Measurements from ENCODE around the gene GABARAP. TPM values are rescaled to one million over a fixed set of nuclear protein-coding genes. Genes with fewer than 3 reads are reported as not detected.

Gene GABARAP
- total and polyA plus RNA-seq, 2 of the 13 experiments (the other 11 are each of a cell fraction or from before 2014, with no cell fraction given), result 161 to 310 TPM

DNA sequence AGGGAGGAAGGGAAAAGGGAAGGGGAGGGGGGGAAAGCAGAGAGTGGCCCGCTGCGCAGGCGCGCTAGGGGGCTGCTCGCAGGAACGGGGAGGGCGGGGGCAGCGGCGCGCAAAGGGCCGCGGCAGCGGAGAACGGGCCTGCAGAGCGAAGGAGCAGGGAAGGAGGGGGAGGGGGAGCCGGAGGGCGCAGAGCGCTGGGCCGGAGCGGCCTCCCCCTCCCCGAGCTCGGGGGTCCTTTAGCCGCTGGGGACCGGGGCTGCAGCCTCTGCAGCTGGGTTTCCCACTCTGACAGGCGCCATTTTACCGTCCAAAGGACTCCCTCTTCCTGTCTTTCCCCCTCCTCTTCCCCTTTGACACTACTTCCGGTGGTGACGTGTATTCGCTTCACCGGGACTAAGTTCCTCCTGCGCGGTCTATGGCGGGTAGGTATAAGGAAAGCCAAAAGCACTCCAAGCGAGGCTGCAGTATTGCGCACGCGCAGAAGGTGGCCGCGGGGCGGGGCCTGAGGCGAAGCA is 9.5 kb upstream of the GABARAP start, which contains the start of gene CTDNEP1 (continued):
- TF ChIP-seq TBX2 (CRISPR knock-in tag; IDR thresholded peaks at IDR 0.05; ENCODE audit: borderline replicate concordance), result no peak; the same call in 1 of the 2 replicates
- no peak for TF ChIP-seq FOXC1 (CRISPR knock-in tag; IDR thresholded peaks at IDR 0.05; ENCODE audit: borderline replicate concordance)

- Histone ChIP-seq H3K27ac (ENCODE audit: extremely low read length, insufficient read depth, low read length) (peak overlapping the region; percentile 99), H3K4me3 (replicated peaks in 1 of 3; ENCODE audit: insufficient read depth in 1 of 3, low read depth in 2 of 3, low read length in 3 of 3) (peak overlapping the region; percentile 95 to 99 (median 96)), H4K20me1 (ENCODE audit: insufficient read depth, low read length) (no peaks in the 10 kb centered on the region), H3K9ac (ENCODE audit: insufficient read depth, low read depth, low read length) (peak overlapping the region; percentile 96), H3K27me3 (ENCODE audit: control insufficient read depth in 1 of 2, insufficient read depth in 2 of 2, low read length in 2 of 2) (peaks cover 0 to 2% of the 10 kb centered on the region in 2 experiments; a peak in 1 of 5 replicates), H2AFZ (ENCODE audit: low read length) (no peak overlapping the region), H3K4me1 (ENCODE audit: insufficient read depth, low read length) (peaks cover 38% of the 10 kb centered on the region), H3K79me2 (ENCODE audit: insufficient read depth, low read length) (peaks cover 56% of the 10 kb centered on the region), H3K9me3 (ENCODE audit: low read length) (no peaks in the 10 kb centered on the region), H3K4me2 (ENCODE audit: low read depth, low read length) (peak overlapping the region; percentile 90), H3K36me3 (replicated peaks in 1 of 2; ENCODE audit: control insufficient read depth in 1 of 2, insufficient read depth in 2 of 2, low read length in 2 of 2) (peaks cover 11 to 24% of the 10 kb centered on the region in 2 experiments; a peak in 4 of 5 replicates)
- in situ Hi-C loops (cut with HindIII; ENCODE audit: extremely low pct_ligation_motif_present, low pct_unique_long_range_greater_than_20kb) (no loop called here), intact Hi-C loops (cut with micrococcal nuclease; ENCODE audit: unreplicated experiment) (no loop called here)
- no TSS peak for BruUV-seq (replicated peaks)
- ATAC-seq (peak; percentile 39), DNase-seq (ENCODE audit: low spot score) (no peak), FAIRE-seq (no peak)
- CTCF ChIA-PET (ENCODE audit: low intra/inter-chr PET ratio, low total read pairs), result interaction anchor here (1.5 kb wide), 1 partner anchor 30 kb away, joined by 5 read pairs; the partner anchor contains the start of gene SLC2A4
- WGBS (ENCODE audit: low lambda C conversion rate), result 2% methylated on average over 28 of the region's 55 CpGs
- POLR2A ChIA-PET, result interaction anchor here (0.7 to 2.6 kb wide), 11 partner anchors 9 to 79 kb away, joined by 3 to 34 read pairs (median 10); partner anchors contain the start of genes ACADVL, ASGR1, DLG4 and DVL2
- peak; percentile 23; the same call in 1 of the 2 replicates for TF ChIP-seq FLYWCH1 (CRISPR knock-in tag; IDR thresholded peaks at IDR 0.05)
- 0 out of 2 replicates have a peak, but pooled peaks have one; percentile 8 for TF ChIP-seq MED1 (CRISPR knock-in tag; IDR thresholded peaks at IDR 0.05)
- 0 out of 2 replicates have a peak, but pooled peaks have one; percentile 41 for TF ChIP-seq SATB2 (CRISPR knock-in tag; IDR thresholded peaks at IDR 0.05)
- TF ChIP-seq SRY (CRISPR knock-in tag; IDR thresholded peaks at IDR 0.05), result 0 out of 2 replicates have a peak, but pooled peaks have one; percentile 54
- 0 out of 2 replicates have a peak, but pooled peaks have one; percentile 52 for TF ChIP-seq SP4 (CRISPR knock-in tag; IDR thresholded peaks at IDR 0.05)
- TF ChIP-seq ZNF143 (CRISPR knock-in tag; IDR thresholded peaks at IDR 0.05), result no peak
- 0 out of 2 replicates have a peak, but pooled peaks have one; percentile 38 for TF ChIP-seq ZNF253 (CRISPR knock-in tag; IDR thresholded peaks at IDR 0.05; ENCODE audit: borderline replicate concordance)
- peak; percentile 27 for TF ChIP-seq RBM22 (optimal IDR thresholded peaks at IDR 0.05; ENCODE audit: low read length)
- TF ChIP-seq ZC3H13 (CRISPR knock-in tag; IDR thresholded peaks at IDR 0.05), result 0 out of 2 replicates have a peak, but pooled peaks have one; percentile 51
- peak; percentile 66 for TF ChIP-seq RBFOX2 (IDR thresholded peaks at IDR 0.05; ENCODE audit: low read depth, low read length)
- TF ChIP-seq ZNF564 (CRISPR knock-in tag; IDR thresholded peaks at IDR 0.05), result 0 out of 2 replicates have a peak, but pooled peaks have one; percentile 16
- 0 out of 2 replicates have a peak, but pooled peaks have one; percentile 3 for TF ChIP-seq ZNF510 (CRISPR knock-in tag; IDR thresholded peaks at IDR 0.05; ENCODE audit: low read depth)
- peak; percentile 41; the same call in 1 of the 2 replicates for TF ChIP-seq SIN3A (IDR thresholded peaks at IDR 0.05; ENCODE audit: borderline replicate concordance, low read depth, low read length)
- no peak for TF ChIP-seq MAZ (IDR thresholded peaks at IDR 0.05; ENCODE audit: borderline replicate concordance, low read depth, low read length)
- 0 out of 2 replicates have a peak, but pooled peaks have one; percentile 14 for TF ChIP-seq MAZ (CRISPR knock-in tag; IDR thresholded peaks at IDR 0.05; ENCODE audit: low read depth)
- TF ChIP-seq ZNF333 (CRISPR knock-in tag; IDR thresholded peaks at IDR 0.05; ENCODE audit: borderline replicate concordance), result no peak
- 0 out of 2 replicates have a peak, but pooled peaks have one; percentile 12 for TF ChIP-seq ZFY (CRISPR knock-in tag; IDR thresholded peaks at IDR 0.05)
- TF ChIP-seq ZNF232 (CRISPR knock-in tag; IDR thresholded peaks at IDR 0.05; ENCODE audit: borderline replicate concordance), result peak; percentile 51; the same call in 1 of the 2 replicates
- peak; percentile 37; the same call in 1 of the 2 replicates for TF ChIP-seq ZFX (CRISPR knock-in tag; IDR thresholded peaks at IDR 0.05; ENCODE audit: low read depth)
- peak; percentile 39; the same call in 1 of the 2 replicates for TF ChIP-seq ZNF766 (CRISPR knock-in tag; IDR thresholded peaks at IDR 0.05; ENCODE audit: borderline replicate concordance)
Measured at GRCh38 chr17:7250695-7251627, 8.7 kb upstream of the GABARAP start.
